HL-60 (cell line): ENCODE measurements around the gene ROCK1.

Source experiments
- DNase-seq, 2 experiments: peaks; one replicate each; pipeline ENCODE4 v3.0.0-alpha.2; 2010 to 2020; ENCODE audit warnings: low read depth in 1 of 2, low spot score in 1 of 2
- H3K27ac ChIP-seq: fragments of 250-450 bp; sonication (Bioruptor Pico); replicated peaks from 2 replicates; pipeline ENCODE4 v1.5.1; 2020; ENCODE audit warnings: mild to moderate bottlenecking, moderate library complexity
- H3K27me3 ChIP-seq: fragments of 250-450 bp; sonication (Bioruptor Pico); 2 replicates; pipeline ENCODE4 v1.5.1; 2021; ENCODE audit warnings: mild to moderate bottlenecking, moderate library complexity; ENCODE audit not compliant: insufficient read depth, poor library complexity, severe bottlenecking
- H3K4me3 ChIP-seq: replicated peaks from 2 replicates; pipeline ENCODE4 v1.5.1; 2011; ENCODE audit warnings: mild to moderate bottlenecking, control low read depth, low read length; ENCODE audit not compliant: insufficient read depth
- GABPA ChIP-seq: IDR thresholded peaks from 2 replicates; pipeline ENCODE4 v1.6.1; 2012; ENCODE audit warnings: low read depth
- POLR2AphosphoS5 ChIP-seq: IDR thresholded peaks from 2 replicates; pipeline ENCODE4 v1.6.1; 2012; ENCODE audit warnings: low read depth
- SPI1 ChIP-seq: IDR thresholded peaks from 2 replicates; pipeline ENCODE4 v1.6.1; 2012; ENCODE audit warnings: low read depth, mild to moderate bottlenecking, borderline replicate concordance
- TF ChIP-seq, protein P1 (sequence below): IDR thresholded peaks from 2 replicates; pipeline ENCODE4 v1.6.1; 2012; ENCODE audit warnings: low read depth; ENCODE audit not compliant: insufficient replicate concordance
- TF ChIP-seq, protein P2 (sequence below): IDR thresholded peaks from one replicate; pipeline ENCODE4 v1.5.1; 2011; ENCODE audit warnings: low read length, control low read depth, inconsistent platforms; ENCODE audit not compliant: insufficient read depth

Gene ROCK1

DNA sequence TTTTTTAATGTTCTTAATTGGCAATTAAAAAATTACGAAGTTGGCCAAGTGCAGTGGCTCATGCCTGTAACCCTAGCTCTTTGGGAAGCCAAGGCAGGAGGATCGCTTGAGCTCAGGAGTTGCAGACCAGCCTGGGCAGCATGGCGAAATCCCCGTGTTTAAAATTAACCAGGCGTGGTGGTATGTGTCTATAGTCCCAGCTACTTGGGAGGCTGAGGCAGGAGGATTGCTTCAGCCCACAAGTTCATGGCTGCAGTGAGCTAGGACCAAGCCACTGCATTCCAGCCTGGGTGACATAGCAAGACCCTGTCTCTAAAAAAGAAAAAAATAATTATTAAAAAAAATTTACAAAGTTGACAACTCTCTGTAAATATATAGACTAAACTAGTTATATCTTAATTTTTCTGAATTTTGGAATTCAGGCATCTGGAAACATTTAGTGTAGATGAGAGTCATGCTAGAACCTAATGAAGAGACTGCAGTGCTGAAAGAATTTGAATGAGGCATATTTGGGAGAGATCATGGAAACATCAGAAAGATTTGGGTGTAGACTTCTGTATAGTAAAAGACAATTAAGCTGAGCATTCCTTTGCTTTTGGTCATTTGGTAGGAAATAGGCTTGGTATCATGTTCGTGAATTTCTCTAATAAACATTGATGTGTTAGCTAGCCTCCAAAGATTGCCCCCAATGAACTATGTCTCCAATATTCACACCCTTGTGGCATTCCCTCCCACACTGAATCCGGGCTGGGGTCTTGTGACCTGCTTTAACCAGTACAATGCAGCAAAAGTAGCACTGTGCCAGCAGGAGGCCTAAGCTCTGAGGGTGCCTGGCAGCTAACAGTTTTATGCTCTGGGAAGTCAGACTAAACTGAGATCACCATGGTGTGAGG lies 4.2 kb upstream of the ROCK1 start:
- Histone ChIP-seq H3K4me3 (no peak overlapping the region), H3K27ac (no peak overlapping the region), H3K27me3 (no peaks in the 10 kb centered on the region)
- no peak for TF ChIP-seq POLR2AphosphoS5
- TF ChIP-seq SPI1, result no peak
- TF ChIP-seq GABPA, result no peak
- peak; percentile 57 to 60 for DNase-seq

DNA sequence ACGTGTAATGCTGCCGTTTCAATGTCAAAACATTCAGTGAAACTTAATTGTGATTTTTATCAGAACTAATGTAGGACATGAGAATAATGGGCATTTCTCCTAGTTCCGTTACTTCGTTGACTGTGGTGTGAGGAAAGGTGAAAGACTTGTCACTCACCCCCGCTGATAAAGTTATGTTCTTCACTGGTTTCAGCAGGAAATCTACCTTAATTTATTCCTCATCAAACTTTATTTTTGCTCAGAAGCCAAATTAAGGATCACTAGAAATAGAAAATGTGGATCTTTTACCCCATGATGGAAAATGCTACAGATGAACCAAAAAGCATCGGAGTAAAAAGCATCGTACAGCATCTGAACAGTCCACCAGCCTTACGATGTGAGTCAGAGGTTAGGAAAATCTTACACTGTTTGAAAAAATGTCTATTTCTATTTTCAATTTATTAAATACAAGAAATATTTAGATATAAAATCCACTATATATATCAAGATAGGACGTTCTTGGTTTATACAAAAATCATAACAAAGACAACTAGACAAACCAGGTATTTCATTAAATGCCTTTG lies 1.0 kb upstream of the ROCK1 start:
- TF ChIP-seq SPI1 (no peak), POLR2AphosphoS5 (no peak), GABPA (no peak)
- TF ChIP-seq, protein P1, sequence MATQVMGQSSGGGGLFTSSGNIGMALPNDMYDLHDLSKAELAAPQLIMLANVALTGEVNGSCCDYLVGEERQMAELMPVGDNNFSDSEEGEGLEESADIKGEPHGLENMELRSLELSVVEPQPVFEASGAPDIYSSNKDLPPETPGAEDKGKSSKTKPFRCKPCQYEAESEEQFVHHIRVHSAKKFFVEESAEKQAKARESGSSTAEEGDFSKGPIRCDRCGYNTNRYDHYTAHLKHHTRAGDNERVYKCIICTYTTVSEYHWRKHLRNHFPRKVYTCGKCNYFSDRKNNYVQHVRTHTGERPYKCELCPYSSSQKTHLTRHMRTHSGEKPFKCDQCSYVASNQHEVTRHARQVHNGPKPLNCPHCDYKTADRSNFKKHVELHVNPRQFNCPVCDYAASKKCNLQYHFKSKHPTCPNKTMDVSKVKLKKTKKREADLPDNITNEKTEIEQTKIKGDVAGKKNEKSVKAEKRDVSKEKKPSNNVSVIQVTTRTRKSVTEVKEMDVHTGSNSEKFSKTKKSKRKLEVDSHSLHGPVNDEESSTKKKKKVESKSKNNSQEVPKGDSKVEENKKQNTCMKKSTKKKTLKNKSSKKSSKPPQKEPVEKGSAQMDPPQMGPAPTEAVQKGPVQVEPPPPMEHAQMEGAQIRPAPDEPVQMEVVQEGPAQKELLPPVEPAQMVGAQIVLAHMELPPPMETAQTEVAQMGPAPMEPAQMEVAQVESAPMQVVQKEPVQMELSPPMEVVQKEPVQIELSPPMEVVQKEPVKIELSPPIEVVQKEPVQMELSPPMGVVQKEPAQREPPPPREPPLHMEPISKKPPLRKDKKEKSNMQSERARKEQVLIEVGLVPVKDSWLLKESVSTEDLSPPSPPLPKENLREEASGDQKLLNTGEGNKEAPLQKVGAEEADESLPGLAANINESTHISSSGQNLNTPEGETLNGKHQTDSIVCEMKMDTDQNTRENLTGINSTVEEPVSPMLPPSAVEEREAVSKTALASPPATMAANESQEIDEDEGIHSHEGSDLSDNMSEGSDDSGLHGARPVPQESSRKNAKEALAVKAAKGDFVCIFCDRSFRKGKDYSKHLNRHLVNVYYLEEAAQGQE, result no peak
- TF ChIP-seq, protein P2, sequence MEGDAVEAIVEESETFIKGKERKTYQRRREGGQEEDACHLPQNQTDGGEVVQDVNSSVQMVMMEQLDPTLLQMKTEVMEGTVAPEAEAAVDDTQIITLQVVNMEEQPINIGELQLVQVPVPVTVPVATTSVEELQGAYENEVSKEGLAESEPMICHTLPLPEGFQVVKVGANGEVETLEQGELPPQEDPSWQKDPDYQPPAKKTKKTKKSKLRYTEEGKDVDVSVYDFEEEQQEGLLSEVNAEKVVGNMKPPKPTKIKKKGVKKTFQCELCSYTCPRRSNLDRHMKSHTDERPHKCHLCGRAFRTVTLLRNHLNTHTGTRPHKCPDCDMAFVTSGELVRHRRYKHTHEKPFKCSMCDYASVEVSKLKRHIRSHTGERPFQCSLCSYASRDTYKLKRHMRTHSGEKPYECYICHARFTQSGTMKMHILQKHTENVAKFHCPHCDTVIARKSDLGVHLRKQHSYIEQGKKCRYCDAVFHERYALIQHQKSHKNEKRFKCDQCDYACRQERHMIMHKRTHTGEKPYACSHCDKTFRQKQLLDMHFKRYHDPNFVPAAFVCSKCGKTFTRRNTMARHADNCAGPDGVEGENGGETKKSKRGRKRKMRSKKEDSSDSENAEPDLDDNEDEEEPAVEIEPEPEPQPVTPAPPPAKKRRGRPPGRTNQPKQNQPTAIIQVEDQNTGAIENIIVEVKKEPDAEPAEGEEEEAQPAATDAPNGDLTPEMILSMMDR, result no peak
- Histone ChIP-seq H3K27me3 (no peaks in the 10 kb centered on the region), H3K27ac (peak overlapping the region; percentile 64), H3K4me3 (peak overlapping the region; percentile 96)
- DNase-seq, result no peak

DNA sequence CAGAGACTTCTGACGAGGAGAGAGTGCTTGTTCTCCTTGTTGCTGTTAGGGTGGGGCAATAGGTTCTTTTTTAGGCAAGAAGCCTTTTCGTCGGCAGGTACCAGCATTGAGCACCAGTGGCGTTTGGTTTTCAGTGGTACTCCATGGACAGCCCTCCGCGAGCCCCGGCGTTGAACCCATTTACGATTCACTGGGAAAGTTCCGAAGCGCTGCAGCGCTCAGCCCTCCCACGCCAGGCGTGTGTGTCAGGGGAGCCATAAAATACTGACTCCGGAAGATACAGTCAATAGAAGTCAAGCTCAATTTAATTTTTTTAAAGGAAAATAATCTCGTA lies 494 bp upstream of the ROCK1 start:
- DNase-seq, result no peak
- Histone ChIP-seq H3K4me3 (peak overlapping the region; percentile 96), H3K27me3 (no peaks in the 10 kb centered on the region), H3K27ac (peak overlapping the region; percentile 64)
- TF ChIP-seq, protein P1, result peak; percentile 31
- no peak for TF ChIP-seq POLR2AphosphoS5

DNA sequence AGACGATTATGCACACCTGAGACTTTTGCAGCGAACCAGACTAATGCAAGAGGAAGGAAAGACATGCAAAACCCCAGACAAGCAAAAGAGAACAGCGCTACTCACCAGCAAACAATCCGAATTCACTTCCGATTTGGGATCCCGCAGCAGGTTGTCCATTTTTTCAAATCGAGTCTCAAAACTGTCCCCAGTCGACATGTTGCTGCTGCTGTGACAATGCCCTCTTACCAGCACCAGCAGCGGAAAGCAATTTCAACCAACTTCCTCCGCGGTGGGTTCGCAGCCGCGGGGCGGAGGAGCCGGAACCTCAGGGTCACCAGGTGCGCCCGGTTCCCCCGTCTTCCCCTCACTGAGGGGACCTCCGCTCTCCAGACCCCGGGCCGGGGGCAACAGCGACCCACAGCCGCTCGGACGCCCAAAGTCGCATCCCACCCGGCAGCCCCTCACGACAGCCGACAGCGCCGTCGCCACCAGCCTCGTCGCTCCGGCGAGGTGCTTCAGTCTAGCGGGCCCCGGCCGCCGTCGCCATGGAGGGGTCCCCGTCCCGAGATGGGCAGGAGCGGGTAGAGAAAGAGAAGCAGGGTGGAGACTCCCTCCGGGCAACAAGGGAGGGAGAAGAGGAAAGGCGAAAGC lies 784 bp downstream of the ROCK1 start:
- peak overlapping the region; percentile 96 for H3K4me3 ChIP-seq
- TF ChIP-seq POLR2AphosphoS5 (peak; percentile 39; the same call in 1 of the 2 replicates), SPI1 (peak; percentile 51; the same call in 1 of the 2 replicates)
- TF ChIP-seq, protein P2, result no peak
- H3K27ac ChIP-seq, result peak overlapping the region; percentile 96
- DNase-seq, result peak; percentile 62 to 83
- H3K27me3 ChIP-seq, result no peaks in the 10 kb centered on the region
